Endothelial cell of umbilical vein (primary cell): ENCODE measurements around the gene RPLP2. TPM values are rescaled to one million over a fixed set of nuclear protein-coding genes. Genes with fewer than 3 reads are reported as not detected.

ENCODE experiments used
- BruUV-seq: library from RNA; stranded (reverse); fragments of 400-500 nt; replicated peaks from 2 replicates; lab custom pipeline; 2021; lab: Mats Ljungman, UMichigan
- CTCF ChIA-PET: fragments of 300-600, 350-600 bp; sonication (Branson Sonifier 250); formaldehyde crosslinking; loops from one replicate; lab custom pipeline; 2021; ENCODE audit warnings: antibody characterized with exemption, inconsistent platforms; lab: Charles Lee
- POLR2A ChIA-PET: fragments of 300-600, 350-600 bp; sonication (Branson Sonifier 250); formaldehyde crosslinking; loops from one replicate; lab custom pipeline; 2021; ENCODE audit warnings: antibody characterized with exemption, inconsistent platforms; lab: Charles Lee
- DNase-seq: peaks from one replicate; pipeline ENCODE4 v3.0.0-alpha.2; 2011; ENCODE audit warnings: low read depth, low spot score
- FAIRE-seq: peaks from 2 replicates; lab custom pipeline; 2011; peaks lifted over from hg19 to GRCh38; lab: Jason Lieb, UNC
- H2AFZ ChIP-seq: 2 replicates; pipeline ENCODE4 v1.6.0; 2012; ENCODE audit warnings: low read depth, low read length, control low read depth, inconsistent platforms
- H3K27ac ChIP-seq: 2 replicates; pipeline ENCODE4 v1.5.1; 2011; ENCODE audit warnings: low read depth, mild to moderate bottlenecking, control low read depth, low read length, moderate library complexity; ENCODE audit not compliant: insufficient read depth
- H3K27me3 ChIP-seq, 2 experiments: 2 replicates each; pipeline versions ENCODE4 v1.6.0 to v1.6.1; 2011; ENCODE audit warnings: low read length in 2 of 2, mixed read lengths in 1 of 2; ENCODE audit not compliant: control insufficient read depth in 2 of 2, insufficient read depth in 2 of 2
- H3K36me3 ChIP-seq, 2 experiments: 2 replicates in 1 of 2; 3 replicates in 1 of 2; pipeline ENCODE4 v1.5.1; 2011; ENCODE audit warnings: low read length in 2 of 2, mild to moderate bottlenecking in 1 of 2, moderate library complexity in 1 of 2; ENCODE audit not compliant: control insufficient read depth in 2 of 2, insufficient read depth in 2 of 2; ENCODE audit errors: extremely low read depth in 1 of 2
- H3K4me1 ChIP-seq: 3 replicates; pipeline ENCODE4 v1.5.1; 2011; ENCODE audit warnings: mild to moderate bottlenecking, low read length; ENCODE audit not compliant: control insufficient read depth, insufficient read depth; ENCODE audit errors: extremely low read depth
- H3K4me2 ChIP-seq: 2 replicates; pipeline ENCODE4 v1.6.1; 2011; ENCODE audit warnings: low read length, control low read depth, mixed read lengths; ENCODE audit not compliant: insufficient read depth
- H3K4me3 ChIP-seq, 3 experiments: fragments of 200-600 bp in 1 of 3; sonication (generic), shearing (Covaris generic) in 1 of 3; replicated peaks in 1 of 3; 2 replicates each; pipeline ENCODE4 v1.5.1; 2011 to 2016; ENCODE audit warnings: control low read depth in 3 of 3, low read length in 3 of 3, mild to moderate bottlenecking in 2 of 3, inconsistent platforms in 1 of 3, low read depth in 1 of 3, moderate library complexity in 1 of 3; ENCODE audit not compliant: insufficient read depth in 1 of 3
- H3K79me2 ChIP-seq: 2 replicates; pipeline ENCODE4 v1.6.0; 2012; ENCODE audit warnings: low read length, inconsistent platforms; ENCODE audit not compliant: control insufficient read depth, insufficient read depth
- H3K9ac ChIP-seq: replicated peaks from 2 replicates; pipeline ENCODE3; 2011; ENCODE audit warnings: low read length, control low read depth; ENCODE audit not compliant: insufficient read depth; ENCODE audit errors: extremely low read depth
- H3K9me1 ChIP-seq: replicated peaks from 3 replicates; pipeline ENCODE4 v1.6.0; 2011; ENCODE audit warnings: mild to moderate bottlenecking, low read length; ENCODE audit not compliant: control insufficient read depth, insufficient read depth; ENCODE audit errors: extremely low read depth
- H3K9me3 ChIP-seq: replicated peaks from 2 replicates; pipeline ENCODE4 v1.5.1; 2012; ENCODE audit warnings: low read length, inconsistent platforms; ENCODE audit not compliant: control insufficient read depth, insufficient read depth
- H4K20me1 ChIP-seq: replicated peaks from 2 replicates; pipeline ENCODE3; 2011; ENCODE audit warnings: mild to moderate bottlenecking, low read length; ENCODE audit not compliant: control insufficient read depth, insufficient read depth; ENCODE audit errors: extremely low read depth
- EZH2 ChIP-seq: IDR thresholded peaks from 2 replicates; pipeline ENCODE4 v1.6.1; 2012; ENCODE audit warnings: borderline replicate concordance, low read depth, mild to moderate bottlenecking, moderate library complexity, low read length, inconsistent platforms; ENCODE audit not compliant: severe bottlenecking
- FOS ChIP-seq: IDR thresholded peaks from 2 replicates; pipeline ENCODE4 v1.6.1; 2011; ENCODE audit warnings: mild to moderate bottlenecking, low read length, moderate library complexity, borderline replicate concordance; ENCODE audit not compliant: insufficient read depth
- GATA2 ChIP-seq: IDR thresholded peaks from 2 replicates; pipeline ENCODE4 v1.7.0; 2011; ENCODE audit warnings: low read depth, mild to moderate bottlenecking, moderate library complexity, mixed read lengths, low read length; ENCODE audit not compliant: insufficient read length, insufficient read depth
- JUN ChIP-seq: IDR thresholded peaks from 2 replicates; pipeline ENCODE4 v1.6.1; 2011; ENCODE audit warnings: borderline replicate concordance, low read depth; ENCODE audit not compliant: insufficient read length, insufficient read depth
- MYC ChIP-seq: IDR thresholded peaks from one replicate; pipeline ENCODE4 v1.6.1; 2011; ENCODE audit warnings: mild to moderate bottlenecking, low read depth, low read length
- POLR2A ChIP-seq: IDR thresholded peaks from 2 replicates; pipeline ENCODE4 v1.6.1; 2012; ENCODE audit warnings: low read depth, mild to moderate bottlenecking, control low read depth, low read length
- POLR2AphosphoS5 ChIP-seq: IDR thresholded peaks from 2 replicates; pipeline ENCODE4 v1.6.1; 2012; ENCODE audit warnings: low read depth, mild to moderate bottlenecking, control low read depth, low read length, moderate library complexity; ENCODE audit not compliant: insufficient read depth
- dilution Hi-C: fragments of 300-500 bp; cut with MboI; formaldehyde crosslinking; loops from one replicate; pipeline ENCODE4 v1.15.0; 2019; ENCODE audit warnings: low sequenced_read_pairs; ENCODE audit not compliant: extremely low pct_ligation_motif_present
- intact Hi-C: fragments of 100-400 bp; cut with micrococcal nuclease; formaldehyde crosslinking; loops from one replicate; pipeline ENCODE4 v1.10.0; 2022
- polyA plus RNA-seq, 4 experiments: library from polyadenylated mRNA; depleted of rRNA in 3 of 4; stranded (reverse) in 3 of 4; unstranded in 1 of 4; fragments of >200 nt; gene quantifications; 2 replicates each; pipeline versions ENCODE4 v1.2.1 to v1.2.3, GENCODE V29; 2011 to 2012; ENCODE audit warnings: missing spikeins in 1 of 4
- total RNA-seq: library from RNA; stranded (reverse); gene quantifications from 2 replicates; pipeline ENCODE4 v1.2.3, GENCODE V29; 2021
- TF ChIP-seq, protein P1 (sequence below), 2 donors: IDR thresholded peaks; 1 replicate in 1 of 2; 2 replicates in 1 of 2; pipeline ENCODE4 v1.5.1; 2011; ENCODE audit warnings: low read length in 2 of 2, mild to moderate bottlenecking in 2 of 2, moderate library complexity in 2 of 2, control low read depth in 1 of 2, inconsistent platforms in 1 of 2, low read depth in 1 of 2; ENCODE audit not compliant: insufficient read depth in 1 of 2; ENCODE audit errors: extremely low read depth in 1 of 2
- TF ChIP-seq, protein P2 (sequence below): IDR thresholded peaks from 2 replicates; pipeline ENCODE4 v1.6.1; 2011; ENCODE audit not compliant: insufficient read depth, insufficient read length

RPLP2 gene
- total and polyA plus RNA-seq, 2 donors (not counting 3 experiments of a cell fraction or from before 2014, with no cell fraction given), result 1,579 to 1,739 TPM

DNA sequence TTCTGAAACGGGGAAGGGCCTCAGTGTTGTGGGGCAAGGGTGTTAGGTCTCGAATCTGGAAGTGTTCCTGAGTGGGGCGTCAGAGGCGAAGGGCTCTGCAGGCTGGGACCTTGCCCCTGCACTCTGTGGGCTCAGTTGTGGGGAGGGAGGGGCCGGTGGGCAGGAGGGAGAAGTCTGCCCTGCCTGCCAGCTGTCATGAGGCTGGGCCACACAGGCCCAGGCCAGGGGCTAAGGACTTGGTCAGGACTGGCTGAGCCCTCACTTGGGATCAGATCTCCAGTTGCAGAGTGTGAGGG is 18.1 kb downstream of the RPLP2 start, which contains the start of gene CRACR2B:
Gene CRACR2B (plus strand): TSS at position 23 of the 296 bp plus-strand sequence. CDS start 689 bp downstream, outside the sequence.
- H3K9me1 ChIP-seq, result no peaks in the 10 kb centered on the region
- H4K20me1 ChIP-seq, result no peaks in the 10 kb centered on the region
- intact Hi-C loops, result no loop called here
- peak within 1 kb of the TSS; percentile 52 for H2AFZ ChIP-seq
- H3K27me3 ChIP-seq, result no peaks in the 10 kb centered on the region
- peak within 1 kb of the TSS; percentile 35 for H3K27ac ChIP-seq
- dilution Hi-C loops, result no loop called here
- H3K9ac ChIP-seq, result no peak within 1 kb of the TSS
- H3K79me2 ChIP-seq, result no peaks in the 10 kb centered on the region
- peak within 1 kb of the TSS; percentile 2 to 23 (median 19) for H3K4me3 ChIP-seq
- ChIA-PET CTCF (interaction anchor here (2.7 kb wide), 1 partner anchor 20 kb away, joined by 7 read pairs; no protein-coding TSS in a partner anchor), POLR2A (interaction anchor here (1.7 kb wide), 1 partner anchor 9 kb away, joined by 15 read pairs; the partner anchor contains the start of gene PNPLA2)
- peaks cover 4 to 11% of the 10 kb centered on the region in 2 experiments for H3K36me3 ChIP-seq
- no TSS peak for BruUV-seq
- FAIRE-seq (no peak), DNase-seq (no peak)
- TF ChIP-seq JUN, result no peak
- no peak for TF ChIP-seq MYC
- no peak for TF ChIP-seq POLR2AphosphoS5
- no peak for TF ChIP-seq EZH2
- TF ChIP-seq FOS, result no peak
- TF ChIP-seq, protein P1, sequence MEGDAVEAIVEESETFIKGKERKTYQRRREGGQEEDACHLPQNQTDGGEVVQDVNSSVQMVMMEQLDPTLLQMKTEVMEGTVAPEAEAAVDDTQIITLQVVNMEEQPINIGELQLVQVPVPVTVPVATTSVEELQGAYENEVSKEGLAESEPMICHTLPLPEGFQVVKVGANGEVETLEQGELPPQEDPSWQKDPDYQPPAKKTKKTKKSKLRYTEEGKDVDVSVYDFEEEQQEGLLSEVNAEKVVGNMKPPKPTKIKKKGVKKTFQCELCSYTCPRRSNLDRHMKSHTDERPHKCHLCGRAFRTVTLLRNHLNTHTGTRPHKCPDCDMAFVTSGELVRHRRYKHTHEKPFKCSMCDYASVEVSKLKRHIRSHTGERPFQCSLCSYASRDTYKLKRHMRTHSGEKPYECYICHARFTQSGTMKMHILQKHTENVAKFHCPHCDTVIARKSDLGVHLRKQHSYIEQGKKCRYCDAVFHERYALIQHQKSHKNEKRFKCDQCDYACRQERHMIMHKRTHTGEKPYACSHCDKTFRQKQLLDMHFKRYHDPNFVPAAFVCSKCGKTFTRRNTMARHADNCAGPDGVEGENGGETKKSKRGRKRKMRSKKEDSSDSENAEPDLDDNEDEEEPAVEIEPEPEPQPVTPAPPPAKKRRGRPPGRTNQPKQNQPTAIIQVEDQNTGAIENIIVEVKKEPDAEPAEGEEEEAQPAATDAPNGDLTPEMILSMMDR (IDR thresholded peaks at IDR 0.05; ENCODE audit: extremely low read depth in 1 of 2, insufficient read depth in 1 of 2, low read depth in 1 of 2, low read length in 2 of 2), result no peak
- TF ChIP-seq GATA2, result no peak
- no peak for TF ChIP-seq POLR2A
- TF ChIP-seq, protein P2, sequence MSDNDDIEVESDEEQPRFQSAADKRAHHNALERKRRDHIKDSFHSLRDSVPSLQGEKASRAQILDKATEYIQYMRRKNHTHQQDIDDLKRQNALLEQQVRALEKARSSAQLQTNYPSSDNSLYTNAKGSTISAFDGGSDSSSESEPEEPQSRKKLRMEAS, result no peak
- H3K9me3 ChIP-seq, result no peaks in the 10 kb centered on the region
- H3K4me1 ChIP-seq, result peaks cover 40% of the 10 kb centered on the region
- H3K4me2 ChIP-seq, result peak within 1 kb of the TSS; percentile 37
